ENCODE results near the gene FOXL3. TPM values are rescaled to one million over a fixed set of nuclear protein-coding genes. Genes with fewer than 3 reads are reported as not detected.

FOXL3 gene
- polyA plus RNA-seq, 1 of the 3 experiments (the other 2 are of a cell fraction), result not detected

- no peaks in the 10 kb centered on the region for H3K9me2 ChIP-seq
- WGBS (ENCODE audit: low lambda C conversion rate), result 74% methylated on average over 16 of the region's 16 CpGs
- H3K4me1 ChIP-seq (ENCODE audit: control insufficient read depth in 1 of 2, insufficient read depth in 2 of 2, low read depth in 1 of 2, low read length in 1 of 2), result no peaks in the 10 kb centered on the region
- H3K27me3 ChIP-seq (ENCODE audit: insufficient read depth), result peaks cover 35% of the 10 kb centered on the region
- no peaks in the 10 kb centered on the region for H3K36me3 ChIP-seq (replicated peaks in 1 of 2; ENCODE audit: control insufficient read depth in 1 of 2, insufficient read depth in 2 of 2, low read length in 1 of 2)
- H3K4me2 ChIP-seq, result no peak overlapping the region
- no peak for TF ChIP-seq RFX5 (IDR thresholded peaks at IDR 0.05; ENCODE audit: low read length)
- no peak for TF ChIP-seq FOSL2 (IDR thresholded peaks at IDR 0.05; ENCODE audit: borderline replicate concordance, low read depth)
- no peak for TF ChIP-seq GABPA (IDR thresholded peaks at IDR 0.05; ENCODE audit: low read depth)
- no peak for TF ChIP-seq MXI1 (IDR thresholded peaks at IDR 0.05; ENCODE audit: low read depth, low read length)
- TF ChIP-seq IRF3 (IDR thresholded peaks at IDR 0.05; ENCODE audit: low read depth, low read length), result no peak
- TF ChIP-seq YY1 (IDR thresholded peaks at IDR 0.05; ENCODE audit: low read depth), result no peak
- no peak for TF ChIP-seq JUND (IDR thresholded peaks at IDR 0.05)
- no peak for TF ChIP-seq CHD2 (IDR thresholded peaks at IDR 0.05; ENCODE audit: low read length, partially characterized antibody)
- TF ChIP-seq REST (IDR thresholded peaks at IDR 0.05; ENCODE audit: low read depth, low read length), result no peak
- TF ChIP-seq TAF1 (IDR thresholded peaks at IDR 0.05; ENCODE audit: borderline replicate concordance, low read depth, low read length), result no peak
- no peak for TF ChIP-seq POLR2AphosphoS5 (IDR thresholded peaks at IDR 0.05; ENCODE audit: low read depth, low read length)
- TF ChIP-seq GATA2 (CRISPR knock-in tag; IDR thresholded peaks at IDR 0.05), result no peak
- TF ChIP-seq USF1 (IDR thresholded peaks at IDR 0.05; ENCODE audit: borderline replicate concordance, low read depth), result no peak
- TF ChIP-seq RCOR1 (IDR thresholded peaks at IDR 0.05; ENCODE audit: low read length), result no peak
- no peak for TF ChIP-seq FOXJ3 (CRISPR knock-in tag; IDR thresholded peaks at IDR 0.05)
- no peaks in the 10 kb centered on the region for H3F3A ChIP-seq (replicated peaks; ENCODE audit: insufficient read depth)
- no peak overlapping the region for H3K9ac ChIP-seq
- H3K4me3 ChIP-seq (ENCODE audit: low read depth in 2 of 2, low read length in 1 of 2), result no peak overlapping the region
- H3K79me2 ChIP-seq (ENCODE audit: insufficient read depth), result no peaks in the 10 kb centered on the region
- ChIA-PET POLR2A (no interaction called here), CTCF (no interaction called here)
- DNase-seq, result no peak
- H3K9me3 ChIP-seq, result no peaks in the 10 kb centered on the region
- H3K27ac ChIP-seq (ENCODE audit: low read depth in 2 of 2, low read length in 1 of 2), result no peak overlapping the region
- H4K20me1 ChIP-seq (ENCODE audit: insufficient read depth), result 0 out of 2 replicates have a peak, but pooled peaks cover 3% of the 10 kb centered on the region
- no peak overlapping the region for H2AFZ ChIP-seq (ENCODE audit: low read depth)
Observed at GRCh38 chr7:299628-300027, 9.7 kb downstream of the FOXL3 start.
